ENCODE measurements around the gene KCTD2. TPM values are rescaled to one million over a fixed set of nuclear protein-coding genes. Genes with fewer than 3 reads are reported as not detected.

Gene KCTD2
- total and polyA plus RNA-seq, 8 donors = 9.9 to 25.8 (median 12.3) TPM

- peak in 1 of 2 donors; percentile 46 for DNase-seq
- Histone ChIP-seq H3K4me3 (peak overlapping the region; percentile 57 to 75 (median 66)), H3K9me3 (peaks cover 0 to 9% (median 0%) of the 10 kb centered on the region in 4 donors), H3K27me3 (no peaks in the 10 kb centered on the region), H3K4me1 (peaks cover 28 to 54% (median 49%) of the 10 kb centered on the region in 4 donors), H3K36me3 (peaks cover 0 to 2% (median 0%) of the 10 kb centered on the region in 4 donors), H3K27ac (peak overlapping the region in 4 of 5 donors; percentile 86 to 95 (median 92))
- intact Hi-C loops (cut with DNase I; ENCODE audit: low total_unique reads) = no loop called here
- 2 to 9% (median 8%) methylated on average over 13 of the region's 13 CpGs for WGBS, 5 donors
- TF ChIP-seq EP300 (IDR thresholded peaks at IDR 0.05) = no peak
- no peak for TF ChIP-seq CTCF (IDR thresholded peaks at IDR 0.05)
- TF ChIP-seq POLR2AphosphoS5 (IDR thresholded peaks at IDR 0.05) = no peak
- TF ChIP-seq POLR2A (IDR thresholded peaks at IDR 0.05) = no peak
Observed at GRCh38 chr17:75032720-75033280, 14.2 kb upstream of the KCTD2 start.

- TF ChIP-seq POLR2AphosphoS5 (IDR thresholded peaks at IDR 0.05) (peak; percentile 7 to 85 (median 48)), CTCF (IDR thresholded peaks at IDR 0.05) (no peak)
- intact Hi-C loops (cut with DNase I; ENCODE audit: low total_unique reads) = no loop called here
Observed at GRCh38 chr17:75033346-75034235, 13.4 kb upstream of the KCTD2 start.

GRCh38 chr17:75034236-75034908, 12.7 kb upstream of the KCTD2 start:
- peaks cover 28 to 54% (median 49%) of the 10 kb centered on the region in 4 donors for H3K4me1 ChIP-seq
- peaks cover 0 to 9% (median 0%) of the 10 kb centered on the region in 4 donors for H3K9me3 ChIP-seq
- TF ChIP-seq POLR2AphosphoS5 (IDR thresholded peaks at IDR 0.05) (peak in 1 of 3 donors; percentile 47), CTCF (IDR thresholded peaks at IDR 0.05) (peak in 1 of 7 experiments; percentile 8), POLR2A (IDR thresholded peaks at IDR 0.05) (no peak)
- peak; percentile 85 to 95 for DNase-seq
- H3K4me3 ChIP-seq = peak overlapping the region; percentile 57 to 75 (median 66)
- peak overlapping the region; percentile 86 to 95 (median 90) for H3K27ac ChIP-seq
- no peaks in the 10 kb centered on the region for H3K27me3 ChIP-seq
- H3K36me3 ChIP-seq = peaks cover 12 to 17% (median 15%) of the 10 kb centered on the region in 4 donors
- intact Hi-C loops (cut with DNase I; ENCODE audit: low total_unique reads) = no loop called here
- 1 to 2% (median 2%) methylated on average over 32 to 43 of the region's 43 CpGs for WGBS, 5 donors

More at GRCh38 chr17:75033346-75034235, 13.4 kb upstream of the KCTD2 start:
- 1 to 2% (median 1%) methylated on average over 25 to 36 of the region's 36 CpGs for WGBS, 5 donors
- peaks cover 4 to 9% (median 7%) of the 10 kb centered on the region in 4 donors for H3K36me3 ChIP-seq
- peak overlapping the region; percentile 86 to 95 (median 90) for H3K27ac ChIP-seq
- H3K4me1 ChIP-seq = peaks cover 28 to 54% (median 49%) of the 10 kb centered on the region in 4 donors
- peaks cover 0 to 9% (median 0%) of the 10 kb centered on the region in 4 donors for H3K9me3 ChIP-seq
- H3K4me3 ChIP-seq = peak overlapping the region; percentile 57 to 75 (median 66)
- DNase-seq = peak; percentile 90 to 97
- no peaks in the 10 kb centered on the region for H3K27me3 ChIP-seq

Measured in stomach (tissue), 9 donors.